GM12801 (cell line): Measurements from ENCODE around the gene GNGT2.

ENCODE experiments used
- CTCF ChIP-seq: IDR thresholded peaks from one replicate; pipeline ENCODE4 v1.5.1; 2011; ENCODE audit warnings: control low read depth; ENCODE audit not compliant: insufficient read length; ENCODE audit errors: extremely low read depth

GNGT2 gene

GRCh38 chr17:49198211-49198610 is 12.2 kb downstream of the GNGT2 start:
- no peak for TF ChIP-seq CTCF

- no peak for TF ChIP-seq CTCF
Measured at GRCh38 chr17:49197346-49197998, 12.9 kb downstream of the GNGT2 start.

GRCh38 chr17:49196520-49196919 is 13.9 kb downstream of the GNGT2 start:
- TF ChIP-seq CTCF, result no peak

- no peak for TF ChIP-seq CTCF
Measured at GRCh38 chr17:49195751-49196150, 14.6 kb downstream of the GNGT2 start.

- no peak for TF ChIP-seq CTCF
Measured at GRCh38 chr17:49194297-49194607, 16.1 kb downstream of the GNGT2 start.

GRCh38 chr17:49193513-49194296 is 16.7 kb downstream of the GNGT2 start:
- no peak for TF ChIP-seq CTCF

- no peak for TF ChIP-seq CTCF
Measured at GRCh38 chr17:49191917-49192741, 18.2 kb downstream of the GNGT2 start.
